Stomach (tissue), 4 donors: ENCODE results near the gene MYO1H.

Source experiments
- CTCF ChIP-seq, 7 experiments: fragments of 450-650 bp in 4 of 7; fragments of 200-600 bp in 3 of 7; sonication (generic) in 3 of 7; IDR thresholded peaks; one replicate each; pipeline ENCODE4 v1.5.1; 2016 to 2019; ENCODE audit warnings: antibody characterized with exemption in 7 of 7, control low read depth in 2 of 7, mild to moderate bottlenecking in 1 of 7
- POLR2A ChIP-seq, 4 donors: fragments of 450-650 bp; IDR thresholded peaks; one replicate each; pipeline ENCODE4 v1.6.1; 2016; ENCODE audit warnings: antibody characterized with exemption in 4 of 4, control low read depth in 2 of 4, mild to moderate bottlenecking in 1 of 4, moderate library complexity in 1 of 4

DNA sequence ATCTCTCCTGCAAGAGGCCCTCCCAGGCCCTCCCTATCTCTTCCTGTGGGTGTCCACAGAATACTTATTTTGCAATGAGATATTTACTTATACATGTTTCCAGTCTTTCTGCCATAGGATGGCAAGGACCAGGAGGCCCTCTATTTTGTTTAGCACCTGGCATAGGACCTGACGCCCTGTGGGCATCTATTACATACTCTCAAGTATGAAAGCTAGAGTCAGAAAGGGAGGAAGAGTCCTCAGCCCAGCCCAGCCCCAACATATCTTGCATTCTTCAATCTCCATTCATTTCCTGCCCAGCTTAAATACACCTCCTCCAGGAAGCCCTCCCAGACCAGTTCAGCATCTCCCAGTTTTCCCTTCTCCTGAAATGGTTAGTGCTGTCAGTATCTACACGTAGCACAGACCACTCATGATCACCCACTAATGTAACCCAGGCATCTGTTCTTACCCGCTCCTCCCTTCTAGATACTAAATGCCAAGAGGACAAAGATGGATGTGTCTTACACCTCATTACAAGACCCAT lies 46.0 kb upstream of the MYO1H start:
- TF ChIP-seq CTCF (IDR thresholded peaks at IDR 0.05) (no peak), POLR2A (IDR thresholded peaks at IDR 0.05) (no peak)
